HuH-7 (cell line): ENCODE measurements around the gene STX8.
A peak's percentile ranks its signal among the peaks of the same experiment; 100 is the strongest.
"Not testable (repeated sequence)": the region's sequence is repeated elsewhere in the genome, so short reads cannot be mapped to it uniquely, and the experiment has no call there.

Experiments used
- DNase-seq: peaks from one replicate; pipeline ENCODE4 v3.0.0; 2011; ENCODE audit warnings: low spot score

The STX8 gene

GRCh38 chr17:9575381-9576101 lies at the start of gene STX8:
Gene STX8, minus strand, starts transcription at chr17:9575820. Its CDS starts 12 bp downstream, at chr17:9575808.
- DNase-seq, result peak; percentile 58

- no peak for DNase-seq
Measured at GRCh38 chr17:9622961-9623360, 47.3 kb upstream of the STX8 start.

GRCh38 chr17:9615486-9615885 lies 39.9 kb upstream of the STX8 start:
- no peak for DNase-seq

GRCh38 chr17:9612006-9612405 lies 36.4 kb upstream of the STX8 start:
- DNase-seq, result no peak

- DNase-seq, result no peak
Measured at GRCh38 chr17:9611557-9611956, 35.9 kb upstream of the STX8 start.

GRCh38 chr17:9607058-9607457 lies 31.4 kb upstream of the STX8 start:
- not testable (repeated sequence) for DNase-seq

- no peak for DNase-seq
Measured at GRCh38 chr17:9606453-9606852, 30.8 kb upstream of the STX8 start.

- DNase-seq, result not testable (repeated sequence)
Measured at GRCh38 chr17:9604583-9604982, 29.0 kb upstream of the STX8 start.

- DNase-seq, result no peak
Measured at GRCh38 chr17:9598661-9599060, 23.0 kb upstream of the STX8 start.

GRCh38 chr17:9597638-9598037 lies 22.0 kb upstream of the STX8 start:
- DNase-seq, result not testable (repeated sequence)

- no peak for DNase-seq
Measured at GRCh38 chr17:9594065-9594464, 18.4 kb upstream of the STX8 start.

GRCh38 chr17:9587969-9588656 lies 12.5 kb upstream of the STX8 start:
- DNase-seq, result no peak

GRCh38 chr17:9577373-9577709 lies 1.7 kb upstream of the STX8 start:
- no peak for DNase-seq

GRCh38 chr17:9576521-9577372 lies 1.1 kb upstream of the STX8 start, which contains the start of gene CFAP52:
Gene CFAP52, plus strand, starts transcription at chr17:9576642. Its CDS starts 54 bp downstream, at chr17:9576696.
- peak; percentile 48 for DNase-seq

GRCh38 chr17:9571201-9571600 lies 4.4 kb downstream of the STX8 start:
- DNase-seq, result no peak

- no peak for DNase-seq
Measured at GRCh38 chr17:9568957-9569588, 6.5 kb downstream of the STX8 start.

GRCh38 chr17:9568004-9568403 lies 7.6 kb downstream of the STX8 start:
- DNase-seq, result no peak

GRCh38 chr17:9566739-9567138 lies 8.9 kb downstream of the STX8 start:
- not testable (repeated sequence) for DNase-seq

- DNase-seq, result no peak
Measured at GRCh38 chr17:9566067-9566466, 9.6 kb downstream of the STX8 start.

GRCh38 chr17:9564104-9564503 lies 11.5 kb downstream of the STX8 start:
- DNase-seq, result no peak

- DNase-seq, result no peak
Measured at GRCh38 chr17:9557857-9558256, 17.8 kb downstream of the STX8 start.

GRCh38 chr17:9557161-9557755 lies 18.4 kb downstream of the STX8 start:
- no peak for DNase-seq
